GM19328 (cell line): ENCODE measurements around the gene SAMSN1.

Experiments
- ATAC-seq: cut with Tn5 transposase; IDR thresholded peaks from one replicate; pipeline ENCODE4 v1.9.1; 2021; ENCODE audit warnings: mild to moderate bottlenecking, moderate library complexity; ENCODE audit not compliant: unreplicated experiment

SAMSN1 gene

GRCh38 chr21:14487490-14488432 lies 58.4 kb downstream of the SAMSN1 start:
- ATAC-seq, result no peak

- ATAC-seq, result no peak
Measured at GRCh38 chr21:14486869-14487268, 59.2 kb downstream of the SAMSN1 start.

GRCh38 chr21:14484188-14485009 lies 61.7 kb downstream of the SAMSN1 start:
- no peak for ATAC-seq

- no peak for ATAC-seq
Measured at GRCh38 chr21:14483296-14483695, 62.8 kb downstream of the SAMSN1 start.

- no peak for ATAC-seq
Measured at GRCh38 chr21:14482165-14482564, 64.0 kb downstream of the SAMSN1 start.

GRCh38 chr21:14480411-14481031 lies 65.6 kb downstream of the SAMSN1 start:
- no peak for ATAC-seq

- ATAC-seq, result no peak
Measured at GRCh38 chr21:14479241-14479786, 66.8 kb downstream of the SAMSN1 start.

- no peak for ATAC-seq
Measured at GRCh38 chr21:14477841-14478240, 68.3 kb downstream of the SAMSN1 start.

GRCh38 chr21:14477133-14477532 lies 69.0 kb downstream of the SAMSN1 start:
- ATAC-seq, result no peak

GRCh38 chr21:14474995-14475394 lies 71.1 kb downstream of the SAMSN1 start:
- ATAC-seq, result no peak

- no peak for ATAC-seq
Measured at GRCh38 chr21:14469641-14470040, 76.5 kb downstream of the SAMSN1 start.

GRCh38 chr21:14466715-14467114 lies 79.4 kb downstream of the SAMSN1 start:
- no peak for ATAC-seq

- no peak for ATAC-seq
Measured at GRCh38 chr21:14457762-14458161, 88.4 kb downstream of the SAMSN1 start.

- ATAC-seq, result no peak
Measured at GRCh38 chr21:14456911-14457310, 89.2 kb downstream of the SAMSN1 start.

- no peak for ATAC-seq
Measured at GRCh38 chr21:14454016-14455009, 91.8 kb downstream of the SAMSN1 start.

- ATAC-seq, result peak; percentile 80
Measured at GRCh38 chr21:14453339-14454015, 92.6 kb downstream of the SAMSN1 start.

- ATAC-seq, result peak; percentile 9
Measured at GRCh38 chr21:14452727-14453241, 93.3 kb downstream of the SAMSN1 start.

GRCh38 chr21:14452031-14452726 lies 93.9 kb downstream of the SAMSN1 start:
- ATAC-seq, result no peak
